Activated naive CD4-positive, alpha-beta T cell (primary cell): ENCODE results near the gene ETV4.

ENCODE experiments used
- DNase-seq, 4 experiments: peaks; one replicate each; lab custom pipeline; 2025; lab: John Stamatoyannopoulos, UW

Gene ETV4

DNA sequence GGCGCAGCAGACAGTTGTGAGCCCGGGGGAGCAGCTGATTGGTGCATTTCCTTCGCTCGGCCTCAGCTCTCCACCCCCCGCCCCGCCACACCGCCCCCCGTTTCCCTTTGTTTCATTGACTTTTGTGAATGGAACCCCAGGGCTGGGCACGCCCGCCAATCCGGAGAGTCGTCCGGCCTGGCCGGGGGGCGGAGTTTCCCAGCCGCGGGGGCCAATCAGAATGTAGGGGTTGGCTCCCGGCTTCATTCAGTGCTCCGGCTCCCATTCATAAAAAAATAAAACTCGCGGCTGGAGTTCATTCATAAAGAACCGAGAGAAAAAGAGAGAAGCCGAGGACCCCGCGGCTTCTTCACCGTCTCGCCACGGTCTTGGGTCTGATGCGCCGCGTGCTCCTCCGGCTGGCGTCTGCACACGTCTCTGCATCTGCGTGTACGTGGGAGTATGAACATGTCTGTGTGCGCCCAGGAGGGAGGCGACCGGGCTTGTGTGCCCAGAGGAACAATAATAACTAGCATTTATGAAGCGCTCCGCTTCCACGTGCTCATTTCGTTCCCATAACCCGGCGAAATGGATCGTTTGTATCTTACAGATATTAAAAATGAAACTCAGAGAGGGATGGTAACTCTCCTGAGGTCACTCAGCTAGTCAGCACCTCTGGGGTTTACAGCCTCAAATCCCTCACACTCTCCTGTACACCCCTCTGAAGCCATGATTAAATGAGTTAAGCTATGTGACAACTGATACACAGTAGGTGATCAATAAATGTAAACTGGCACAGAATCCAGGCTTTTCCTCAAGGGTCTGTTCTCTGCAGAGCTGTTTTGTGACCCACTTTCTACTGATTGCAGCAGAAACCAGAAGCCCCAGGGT lies at the start of gene ETV4:
ETV4 (minus strand) TSS at position 22 of the 870 bp plus-strand sequence. CDS start 723 bp downstream, outside the sequence.
- peak; percentile 65 to 86 (median 74) for DNase-seq

DNA sequence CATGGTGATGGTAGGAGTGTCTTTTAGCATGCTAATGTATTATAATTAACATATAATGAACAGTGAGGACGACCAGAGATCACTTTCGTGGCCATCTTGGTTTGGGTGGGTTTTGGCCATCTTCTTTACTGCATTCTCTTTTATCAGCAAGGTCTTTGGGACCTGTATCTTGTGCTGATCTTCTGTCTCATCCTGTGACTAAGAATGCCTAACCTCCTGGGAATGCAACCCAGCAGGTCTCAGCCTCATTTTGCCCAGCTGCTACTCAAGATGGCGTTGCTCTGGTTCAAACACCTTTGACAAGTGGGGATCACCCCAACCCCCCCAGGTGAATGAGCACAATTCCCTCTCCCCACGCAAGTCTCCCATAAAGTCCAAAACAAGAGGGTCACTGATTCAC lies 49.3 kb upstream of the ETV4 start:
- DNase-seq: no peak

DNA sequence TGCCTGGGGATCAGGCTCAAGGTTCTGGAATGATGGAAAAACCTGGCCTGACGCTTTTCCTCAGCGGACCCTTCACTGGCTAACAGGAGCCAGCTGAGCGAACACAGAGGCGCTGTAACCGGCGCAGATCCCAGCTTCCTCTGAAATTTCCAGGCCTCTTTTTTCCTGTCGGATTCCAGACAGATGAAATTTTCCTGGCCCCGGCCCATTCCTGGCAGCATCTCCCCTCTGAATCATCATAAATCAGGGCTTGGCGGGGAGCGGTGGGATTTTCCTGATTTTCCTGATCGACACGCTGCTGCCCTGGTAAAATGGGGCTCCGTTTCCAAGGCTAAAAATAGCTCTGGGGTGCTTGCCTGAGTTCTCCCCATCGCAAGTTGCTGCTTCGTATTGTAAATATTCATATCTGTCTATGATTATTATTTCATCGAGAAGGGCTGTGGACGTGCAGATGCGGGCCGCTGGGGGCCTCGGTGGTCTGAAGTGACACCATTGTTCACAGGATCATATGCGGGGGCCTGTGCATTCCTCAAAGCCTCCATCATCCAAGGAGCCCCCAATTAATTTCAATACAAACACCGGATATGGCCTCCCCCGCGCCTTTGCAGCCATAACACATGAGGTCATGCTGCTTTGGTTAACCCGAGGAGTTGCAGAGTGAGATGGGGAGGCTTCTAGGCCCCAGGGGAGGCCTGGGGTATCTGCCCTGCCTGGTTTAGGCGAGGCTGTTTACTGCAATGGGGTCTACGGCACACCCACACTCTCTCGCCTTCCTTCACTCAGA lies 45.8 kb upstream of the ETV4 start:
- no peak for DNase-seq

DNA sequence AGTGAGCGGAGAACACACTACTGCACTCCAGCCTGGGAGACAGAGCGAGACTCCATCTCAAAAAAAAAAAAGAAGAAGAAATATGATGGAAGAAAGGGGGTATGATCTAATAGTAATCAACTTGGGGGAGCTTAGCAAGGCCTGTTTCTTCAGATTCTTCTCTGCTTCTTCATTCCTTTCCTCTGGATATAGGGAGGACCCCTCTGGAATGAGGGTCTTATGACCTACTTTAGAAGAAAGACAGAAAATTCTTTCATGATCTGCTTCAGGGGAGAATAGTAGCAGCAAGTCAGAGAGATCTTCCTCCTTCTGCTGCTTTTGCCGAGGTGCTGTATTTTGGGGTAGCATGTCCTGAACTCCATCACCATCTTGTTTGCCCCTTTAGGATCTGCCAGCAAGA lies 44.9 kb upstream of the ETV4 start:
- DNase-seq: no peak

DNA sequence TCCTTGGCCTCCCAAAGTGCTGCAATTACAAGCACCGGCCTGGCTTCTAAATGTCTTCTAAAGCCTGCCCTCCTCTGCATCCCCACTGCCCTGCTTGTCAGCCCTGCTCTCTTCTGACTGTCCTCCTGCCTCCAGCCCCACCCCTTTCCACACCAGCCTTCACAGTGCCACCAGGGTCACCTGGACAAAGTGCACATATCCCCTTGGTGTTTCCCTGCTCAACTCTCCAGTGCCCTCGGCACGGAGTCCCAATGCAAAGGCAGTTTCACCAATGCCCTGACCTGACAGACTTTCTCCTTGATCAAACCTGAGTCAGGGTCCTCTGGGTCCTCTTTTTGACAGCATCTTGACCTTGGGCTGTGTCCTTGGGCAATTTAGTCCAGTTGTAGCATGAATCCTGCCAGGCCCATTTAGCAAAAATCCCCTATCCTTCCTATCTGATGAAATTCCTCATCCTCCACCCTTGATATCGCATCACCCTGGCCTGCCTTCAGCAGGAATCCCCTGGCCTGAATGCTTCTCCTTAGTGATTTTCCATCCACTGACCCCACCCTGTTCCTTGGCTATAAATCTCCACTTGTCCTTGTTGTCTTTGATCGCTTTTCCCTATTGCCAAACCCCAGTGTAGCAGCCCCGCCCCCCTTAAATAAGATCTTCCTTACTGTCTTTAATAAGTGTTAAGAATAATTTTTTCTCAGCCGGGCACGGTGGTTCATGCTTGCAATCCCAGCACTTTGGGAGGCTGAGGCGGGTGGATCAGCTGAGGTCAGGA lies 42.7 kb upstream of the ETV4 start:
- no peak for DNase-seq

DNA sequence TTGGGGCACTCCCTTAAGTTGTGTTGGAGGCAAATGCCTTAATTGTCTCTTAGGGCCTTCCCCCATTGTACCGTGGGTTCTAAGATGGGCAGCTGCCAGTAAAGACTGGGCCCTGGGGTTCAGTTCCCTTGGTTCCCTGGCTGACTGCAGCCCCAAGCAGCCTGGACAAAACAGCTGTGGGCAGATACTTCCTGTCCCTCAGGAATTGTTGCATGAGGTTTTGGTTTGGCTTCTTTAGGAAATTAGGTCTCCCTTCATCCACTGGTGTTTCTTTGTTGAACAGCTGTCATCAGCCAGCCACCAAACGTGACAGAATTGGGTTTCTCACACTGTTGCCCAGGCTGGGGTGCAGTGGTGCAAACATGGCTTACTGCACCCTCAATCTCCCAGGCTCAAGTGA lies 42.0 kb upstream of the ETV4 start:
- DNase-seq: no peak

DNA sequence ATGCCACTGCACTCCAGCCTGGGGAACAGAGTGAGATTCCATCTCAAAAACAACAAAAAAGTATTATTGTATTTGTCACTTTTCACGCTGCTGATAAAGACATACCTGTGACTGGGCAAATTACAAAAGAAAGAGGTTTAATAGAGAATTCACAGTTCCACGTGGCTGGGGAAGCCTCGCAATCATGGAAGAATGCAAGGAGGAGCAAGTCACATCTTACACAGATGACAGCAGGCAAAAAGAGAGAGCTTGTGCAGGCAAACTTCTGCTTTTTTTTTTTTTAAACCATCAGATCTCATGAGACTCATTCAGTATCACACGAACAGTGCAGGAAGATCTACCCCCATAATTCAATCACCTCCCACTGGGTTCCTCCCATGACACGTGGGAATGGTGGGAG lies 41.5 kb upstream of the ETV4 start:
- DNase-seq: no peak

DNA sequence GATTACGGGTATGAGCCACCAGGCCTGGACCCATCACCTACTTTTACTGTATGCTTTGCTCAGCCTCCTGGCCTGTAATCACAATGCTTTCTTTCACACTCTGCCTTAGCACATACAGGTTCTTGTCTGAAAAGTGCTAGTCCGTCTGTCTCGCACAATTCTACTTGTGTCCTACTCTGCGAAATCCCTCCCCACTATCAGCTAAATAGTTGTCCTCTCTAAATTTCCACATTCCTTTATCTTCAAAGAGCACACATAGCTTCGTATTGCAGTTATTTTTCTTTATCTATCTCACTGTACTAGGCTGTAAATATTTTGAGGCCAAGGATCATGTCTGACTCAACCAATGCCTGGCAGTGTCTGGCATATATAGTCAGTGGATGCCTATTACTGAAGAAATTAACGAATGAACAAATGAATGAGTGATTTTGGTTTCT lies 38.5 kb upstream of the ETV4 start:
- DNase-seq: no peak

DNA sequence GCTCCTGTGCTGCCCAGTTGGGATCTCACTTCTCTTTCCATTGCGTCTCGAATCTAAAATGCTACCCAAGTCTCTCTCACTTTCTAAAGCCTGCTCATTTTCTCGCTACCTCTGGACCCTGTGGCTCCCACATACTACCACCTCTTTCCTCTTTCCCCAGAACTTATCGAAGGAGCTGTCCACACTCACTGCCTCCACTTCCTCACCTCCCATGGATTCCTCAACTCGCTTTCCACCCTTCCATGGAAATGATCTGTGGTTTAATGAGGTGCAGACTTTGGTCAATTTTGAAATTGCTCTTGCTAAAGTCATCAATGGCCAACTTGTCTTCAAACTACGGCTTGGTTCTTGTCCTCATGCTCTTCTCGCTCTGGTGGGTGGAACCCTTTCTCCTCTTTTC lies 37.2 kb upstream of the ETV4 start:
- no peak for DNase-seq

DNA sequence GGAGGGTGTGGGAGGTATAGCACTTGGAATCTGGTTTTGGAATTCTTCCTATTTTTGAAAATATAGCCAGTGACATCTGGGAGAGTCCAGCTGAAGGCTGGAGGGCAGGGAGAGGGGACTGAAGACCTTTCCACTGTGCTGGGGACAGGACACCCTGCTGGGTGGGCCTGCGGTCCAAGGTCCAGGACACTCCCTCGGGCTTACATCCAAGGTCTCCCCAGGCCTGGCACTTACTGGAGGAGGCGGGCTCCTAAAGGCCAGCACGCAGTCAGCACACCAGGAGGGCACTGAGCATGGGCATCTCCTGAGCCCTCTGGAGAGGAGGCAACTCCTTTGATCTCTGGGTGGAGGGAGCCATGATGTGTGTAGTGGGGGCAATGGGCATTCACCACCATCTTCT lies 35.5 kb upstream of the ETV4 start:
- DNase-seq: no peak

DNA sequence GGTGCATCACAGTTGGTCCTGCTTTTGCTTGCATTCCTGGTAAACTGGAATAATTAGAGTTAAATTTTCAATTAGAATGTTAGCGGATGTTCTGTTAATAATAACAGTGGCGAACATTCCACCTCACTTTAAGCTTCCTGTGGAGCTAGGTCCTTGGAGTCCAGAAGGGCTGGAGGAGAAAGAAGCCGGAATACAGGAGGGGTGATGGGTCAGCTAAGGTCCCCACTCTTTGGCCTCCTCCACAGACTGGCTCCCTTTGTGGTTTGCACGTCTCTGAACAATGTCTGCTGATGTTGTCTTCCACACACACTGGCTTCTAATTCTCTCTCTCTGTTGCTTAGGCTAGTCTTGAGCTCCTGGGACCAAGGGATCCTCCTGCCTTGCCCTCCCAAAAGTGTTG lies 35.0 kb upstream of the ETV4 start:
- no peak for DNase-seq

DNA sequence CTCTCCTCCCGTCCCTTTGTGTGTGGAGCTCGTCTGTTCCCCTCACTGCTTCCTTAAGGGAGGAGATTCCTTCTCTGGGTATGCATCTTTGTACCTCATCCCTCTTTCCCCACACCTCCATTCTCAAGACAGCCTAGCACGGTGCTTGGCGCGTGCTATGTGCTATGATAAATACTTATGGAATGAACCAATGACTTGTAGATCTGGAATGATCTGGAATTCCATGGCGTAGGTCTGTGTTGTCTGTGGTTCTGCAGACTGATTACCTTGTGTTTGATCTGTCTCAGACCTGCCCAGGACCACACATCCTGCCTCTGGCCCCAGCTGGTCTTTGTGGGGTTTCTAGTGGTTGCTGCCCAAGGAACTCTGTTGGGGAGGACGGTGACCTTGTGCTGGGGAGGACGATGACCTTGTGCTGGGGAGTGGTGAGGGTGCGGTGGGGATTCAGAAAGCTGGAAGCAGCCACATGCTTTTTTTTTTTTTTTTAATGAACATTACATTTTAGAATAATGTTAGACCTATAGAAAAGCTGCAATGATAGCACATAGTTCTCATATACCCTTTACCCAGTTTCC lies 33.5 kb upstream of the ETV4 start:
- no peak for DNase-seq

DNA sequence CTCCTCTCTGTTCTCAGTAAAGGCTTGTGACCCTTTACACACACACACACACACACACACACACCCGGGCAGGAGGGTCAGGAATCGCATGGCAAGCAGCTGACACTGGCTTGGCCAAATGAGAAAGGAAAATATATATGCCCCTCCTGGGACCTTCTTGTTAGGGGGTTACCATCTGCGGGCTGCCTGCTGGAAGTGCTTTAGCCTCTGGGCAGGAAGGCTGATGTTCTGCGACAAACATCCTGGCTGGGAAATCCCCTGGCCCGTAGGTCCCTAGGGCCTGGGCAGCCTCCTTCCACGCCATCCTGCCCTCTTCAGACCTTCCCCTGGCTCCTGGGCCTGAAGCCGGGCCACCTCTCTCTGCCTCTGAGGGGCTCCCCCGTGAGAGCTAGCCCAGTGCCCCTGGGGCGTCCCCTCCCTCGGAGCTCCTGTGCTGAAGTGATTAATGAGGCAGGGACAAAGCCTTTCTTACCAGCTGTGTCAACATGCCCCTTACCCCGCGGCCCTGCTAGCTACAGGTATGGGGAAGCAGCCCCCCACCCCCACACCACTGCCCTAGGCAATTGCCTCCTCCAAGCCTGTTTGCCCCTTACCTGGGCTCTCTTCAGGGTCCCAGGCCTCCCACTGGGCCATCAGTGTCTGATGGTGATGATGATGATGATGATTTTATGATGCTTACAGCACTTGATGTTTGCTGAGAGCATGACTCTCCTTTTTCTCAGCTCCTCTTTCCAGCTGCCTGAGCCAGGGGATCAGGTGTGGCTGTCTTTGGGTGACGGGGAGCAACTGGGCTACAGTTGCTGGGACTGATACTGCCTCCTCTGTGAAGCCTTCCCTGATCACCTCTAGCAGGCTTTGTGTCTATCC lies 32.8 kb upstream of the ETV4 start:
- DNase-seq: no peak

DNA sequence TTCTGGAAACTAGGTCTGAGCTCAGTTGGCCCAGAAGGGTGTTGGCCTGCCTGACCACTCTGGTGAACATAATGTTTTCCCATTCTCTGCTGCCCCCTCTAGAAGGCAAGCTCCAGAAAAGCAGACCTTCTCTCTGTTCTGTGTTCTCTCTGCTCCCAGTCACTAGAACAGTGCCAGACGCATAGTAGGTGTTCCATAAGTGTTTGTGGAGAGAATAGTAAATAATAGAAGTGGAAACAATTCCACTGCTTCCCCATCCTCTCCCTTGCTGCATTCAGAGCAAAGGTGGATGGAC lies 32.2 kb upstream of the ETV4 start:
- DNase-seq: no peak

DNA sequence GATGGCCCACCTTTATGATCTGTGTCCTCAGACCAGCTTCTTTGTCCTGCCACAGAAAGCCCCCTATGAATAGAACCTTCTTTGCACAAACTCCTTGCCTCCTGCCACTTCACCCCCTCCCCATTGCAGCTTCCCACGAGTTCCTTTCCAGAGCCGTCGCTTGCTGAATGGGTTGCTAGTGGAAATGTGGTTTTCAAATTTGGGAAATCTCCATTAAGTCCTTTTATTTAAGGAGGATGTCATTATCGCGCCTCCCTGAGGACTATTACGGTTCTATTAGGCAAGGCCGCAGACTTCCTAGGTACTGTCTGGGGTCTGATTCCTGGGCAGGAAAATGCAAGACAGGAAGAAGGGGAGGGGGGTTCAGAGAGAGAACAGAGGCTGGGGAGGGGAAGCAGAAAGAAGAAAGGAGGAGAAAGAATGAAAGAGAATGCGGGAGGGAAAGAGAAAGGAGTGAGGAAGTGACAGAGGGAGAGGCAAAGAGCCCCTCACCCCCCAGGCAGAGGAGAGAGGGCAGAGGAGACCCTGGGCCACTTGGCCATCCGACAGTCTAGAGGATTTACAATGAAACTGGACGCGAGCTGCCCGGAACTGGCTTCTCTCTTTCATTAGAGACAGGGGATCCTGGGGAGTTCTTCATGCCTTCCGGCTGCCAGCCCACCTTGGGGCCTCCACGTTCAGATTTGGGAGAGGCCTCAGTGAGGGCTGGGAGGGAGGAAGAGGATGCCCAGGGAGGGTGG lies 31.7 kb upstream of the ETV4 start:
- DNase-seq: no peak

DNA sequence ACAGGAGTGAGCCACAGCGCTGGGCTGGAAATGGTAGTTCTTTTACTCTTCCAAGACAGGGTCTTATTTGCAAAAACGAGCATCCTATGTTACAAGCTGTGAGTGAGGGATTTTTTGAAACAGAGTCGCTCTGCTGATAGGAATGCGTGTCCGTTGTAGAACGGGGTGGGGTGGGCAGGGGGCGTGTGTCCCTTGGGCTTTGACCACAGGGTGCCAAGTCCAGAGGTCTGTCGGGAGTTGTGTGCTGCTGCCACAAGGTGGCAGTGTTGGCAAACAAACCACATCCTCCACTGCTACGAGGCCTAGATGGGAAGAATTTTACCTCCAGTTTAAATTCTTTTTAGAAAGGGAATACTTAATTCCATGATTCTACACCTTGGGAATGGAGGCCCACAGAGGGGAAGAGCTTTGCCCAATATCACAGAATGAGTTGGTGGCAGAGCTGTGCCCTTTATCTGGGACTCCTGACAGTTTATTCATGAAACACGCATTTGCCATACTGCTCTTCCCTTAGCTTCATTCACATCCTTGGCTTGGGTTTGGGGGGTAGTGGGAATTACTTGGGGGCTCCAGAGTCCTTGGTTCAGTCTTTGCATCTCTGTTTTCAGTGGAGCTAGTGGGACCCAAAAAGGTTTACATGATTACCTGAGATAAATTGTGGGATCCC lies 30.6 kb upstream of the ETV4 start:
- peak; percentile 11 to 40 (median 28) for DNase-seq

DNA sequence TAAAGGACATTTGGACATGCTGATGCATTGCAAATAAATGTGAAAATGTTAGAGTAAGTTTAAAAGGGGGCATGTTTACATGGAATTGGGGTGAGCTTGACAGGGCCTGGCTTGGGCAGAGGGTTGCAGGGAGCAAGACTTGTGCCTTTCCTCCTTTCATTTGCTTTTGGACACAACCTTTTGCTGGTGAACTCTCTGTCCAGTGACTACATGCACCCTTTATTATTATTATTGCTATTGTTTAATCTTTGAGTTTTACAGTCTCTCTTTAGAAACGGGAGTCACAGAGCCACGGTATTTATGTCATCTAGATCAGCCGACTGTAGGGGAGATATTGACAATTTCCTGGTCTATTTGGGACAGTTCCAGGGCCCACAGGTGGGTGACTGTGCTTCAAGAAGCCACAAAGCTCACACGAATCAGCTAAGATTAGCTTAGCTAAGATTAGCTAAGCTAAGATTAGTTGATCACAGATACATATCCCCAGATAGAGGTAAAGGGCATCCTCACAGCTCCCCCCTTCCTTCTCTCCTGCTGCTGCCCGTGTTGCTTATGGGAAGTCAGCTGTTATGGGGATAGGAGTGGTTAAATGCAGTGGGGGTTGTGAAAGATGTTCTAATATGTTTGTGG lies 28.9 kb upstream of the ETV4 start:
- no peak for DNase-seq

DNA sequence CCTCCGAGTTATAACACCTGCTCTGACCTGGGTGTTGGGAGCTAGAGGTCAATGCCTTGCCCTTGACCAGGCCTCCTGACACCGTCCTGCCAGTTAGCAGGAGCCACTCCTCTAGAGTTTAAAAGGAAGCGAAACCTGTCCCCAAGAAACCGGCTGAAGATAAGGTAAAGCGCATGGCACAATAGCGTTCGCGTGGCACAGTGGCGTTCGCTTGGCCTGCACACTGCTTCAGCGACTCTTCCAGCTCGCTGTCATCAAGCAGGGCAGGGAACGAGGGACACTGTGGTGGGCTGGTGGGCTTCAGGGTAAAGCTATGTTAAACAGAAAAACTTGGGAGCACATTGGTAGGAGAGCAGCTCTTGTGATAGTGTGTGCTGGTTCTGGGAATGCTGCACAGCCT lies 28.2 kb upstream of the ETV4 start:
- no peak for DNase-seq

DNA sequence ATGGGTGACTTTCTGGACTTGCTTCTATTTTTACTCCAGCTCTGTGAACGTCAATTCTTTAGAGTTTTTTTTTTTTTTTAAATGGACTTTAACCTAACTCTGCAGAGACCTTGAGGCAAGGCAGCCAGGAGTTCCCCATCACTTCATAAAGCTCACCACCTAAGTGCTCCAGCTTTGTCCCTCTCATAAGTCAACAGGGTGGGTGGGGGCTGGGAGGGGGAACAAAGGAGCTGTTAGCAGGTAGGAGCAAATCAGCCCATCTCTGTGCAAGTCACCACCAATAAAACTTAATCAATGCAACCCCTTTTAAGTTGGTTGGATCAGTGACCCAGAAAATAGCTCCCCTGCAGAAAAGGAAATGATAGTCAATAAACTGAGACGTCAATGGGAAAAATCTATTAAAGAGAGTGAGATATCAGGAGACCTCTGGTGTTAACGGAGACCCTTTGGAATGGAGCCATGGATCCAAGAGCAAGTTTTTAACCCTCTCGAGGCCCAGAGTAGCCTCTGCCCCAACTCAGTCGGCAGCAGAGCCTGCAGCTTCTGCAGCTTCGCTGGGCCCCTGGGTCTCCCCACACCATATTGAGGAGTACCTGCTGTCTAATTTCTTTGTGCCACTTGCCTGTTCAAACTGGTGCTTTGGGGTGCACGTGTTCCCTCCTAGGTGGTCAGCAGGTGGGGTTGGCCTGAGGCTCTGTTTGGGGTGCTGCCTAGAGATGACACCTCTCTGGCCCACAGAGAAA lies 27.6 kb upstream of the ETV4 start:
- no peak for DNase-seq
